HCT116 (cell line): ENCODE measurements around the gene PITRM1. TPM values are rescaled to one million over a fixed set of nuclear protein-coding genes. Genes with fewer than 3 reads are reported as not detected.
A peak's percentile ranks its signal among the peaks of the same experiment; 100 is the strongest.

ENCODE experiments used
- ATAC-seq: fragments of 200-7000 bp; cut with Tn5 transposase; 2 replicates; pipeline ENCODE4 v1.9.1; 2020; ENCODE audit warnings: mild to moderate bottlenecking, moderate library complexity
- BruUV-seq: library from RNA; stranded (reverse); fragments of 400-500 nt; replicated peaks from 2 replicates; lab custom pipeline; 2021; lab: Mats Ljungman, UMichigan
- CTCF ChIA-PET: fragments of 300-600 bp; sonication (Branson Sonifier 250); formaldehyde crosslinking; loops from one replicate; lab custom pipeline; 2021; ENCODE audit warnings: antibody characterized with exemption; lab: Charles Lee
- POLR2A ChIA-PET: fragments of 300-600, 350-600 bp; sonication (Branson Sonifier 250); formaldehyde crosslinking; loops from one replicate; lab custom pipeline; 2021; ENCODE audit warnings: antibody characterized with exemption; lab: Charles Lee
- RAD21 ChIA-PET, 2 experiments: fragments of 300-600 bp; sonication (Branson Sonifier 250); formaldehyde crosslinking; loops; one replicate each; lab custom pipeline; 2023; ENCODE audit warnings: low total read pairs in 2 of 2; ENCODE audit not compliant: uncharacterized antibody in 2 of 2, unreplicated experiment in 2 of 2, low non-redundant PET in 1 of 2; lab: Charles Lee
- DNase-seq: peaks from one replicate; pipeline ENCODE4 v3.0.0-alpha.2; 2010; ENCODE audit warnings: low read depth, low spot score
- H2AFZ ChIP-seq: fragments of 200-600 bp; shearing (Covaris generic), sonication (generic); 2 replicates; pipeline ENCODE4 v1.6.1; 2017; ENCODE audit warnings: low read depth, mixed run types, mixed read lengths, antibody characterized with exemption, low read length; ENCODE audit not compliant: poor library complexity, severe bottlenecking
- H3K27ac ChIP-seq: 2 replicates; pipeline ENCODE4 v1.5.1; 2012; ENCODE audit warnings: low read depth, low read length
- H3K27me3 ChIP-seq: fragments of 200-600 bp; sonication (generic); 2 replicates; pipeline ENCODE4 v1.6.1; 2016; ENCODE audit warnings: mixed run types, low read length, mixed read lengths; ENCODE audit not compliant: insufficient read depth
- H3K36me3 ChIP-seq, 2 experiments: fragments of 200-500 bp in 1 of 2; fragments of 200-600 bp in 1 of 2; sonication (Bioruptor generic) in 1 of 2; sonication (generic) in 1 of 2; 2 replicates each; pipeline versions ENCODE4 v1.5.1 to v1.6.1; 2014 to 2016; ENCODE audit warnings: low read length in 2 of 2, inconsistent platforms in 1 of 2, mixed read lengths in 1 of 2, mixed run types in 1 of 2; ENCODE audit not compliant: insufficient read depth in 2 of 2, control insufficient read depth in 1 of 2
- H3K4me1 ChIP-seq, 2 experiments: fragments of 200-600 bp in 1 of 2; sonication (generic) in 1 of 2; 2 replicates each; pipeline versions ENCODE4 v1.5.1 to v1.6.1; 2012 to 2017; ENCODE audit warnings: low read length in 2 of 2, inconsistent platforms in 1 of 2, mild to moderate bottlenecking in 1 of 2, mixed read lengths in 1 of 2, mixed run types in 1 of 2, moderate library complexity in 1 of 2; ENCODE audit not compliant: insufficient read depth in 2 of 2, control insufficient read depth in 1 of 2
- H3K4me2 ChIP-seq: fragments of 200-600 bp; sonication (generic); 2 replicates; pipeline ENCODE4 v1.6.1; 2017; ENCODE audit warnings: mixed run types, low read length, mixed read lengths
- H3K4me3 ChIP-seq, 2 experiments: fragments of 200-600 bp in 1 of 2; sonication (generic) in 1 of 2; replicated peaks in 1 of 2; 2 replicates each; pipeline ENCODE4 v1.5.1; 2011 to 2016; ENCODE audit warnings: low read length in 2 of 2, control low read depth in 1 of 2, low read depth in 1 of 2, mild to moderate bottlenecking in 1 of 2, mixed read lengths in 1 of 2, mixed run types in 1 of 2
- H3K79me2 ChIP-seq: fragments of 200-600 bp; sonication (generic); 2 replicates; pipeline ENCODE4 v1.6.1; 2017; ENCODE audit warnings: mild to moderate bottlenecking, mixed run types, low read length, moderate library complexity, mixed read lengths; ENCODE audit not compliant: insufficient read depth
- H3K9ac ChIP-seq: fragments of 200-600 bp; sonication (generic); 2 replicates; pipeline ENCODE4 v1.6.1; 2016; ENCODE audit warnings: low read length, mixed read lengths
- H3K9me2 ChIP-seq: fragments of 200-600 bp; sonication (generic), shearing (Covaris generic); 2 replicates; pipeline ENCODE4 v1.6.1; 2017; ENCODE audit warnings: mixed run types, mild to moderate bottlenecking, moderate library complexity; ENCODE audit not compliant: insufficient read depth
- H3K9me3 ChIP-seq, 2 experiments: fragments of 200-500 bp in 1 of 2; fragments of 200-600 bp in 1 of 2; sonication (Bioruptor generic) in 1 of 2; sonication (generic) in 1 of 2; 2 replicates each; pipeline ENCODE4 v1.6.1; 2014 to 2017; ENCODE audit warnings: low read length in 2 of 2, mixed read lengths in 2 of 2, inconsistent platforms in 1 of 2, low read depth in 1 of 2, mild to moderate bottlenecking in 1 of 2, mixed run types in 1 of 2, moderate library complexity in 1 of 2; ENCODE audit not compliant: control insufficient read depth in 1 of 2, insufficient read depth in 1 of 2
- H4K20me1 ChIP-seq: fragments of 200-600 bp; sonication (generic), shearing (Covaris generic); 2 replicates; pipeline ENCODE4 v1.6.1; 2017; ENCODE audit warnings: mixed run types, mild to moderate bottlenecking, moderate library complexity; ENCODE audit not compliant: insufficient read depth
- CBX3 ChIP-seq: IDR thresholded peaks from 2 replicates; pipeline ENCODE4 v1.6.1; 2012; ENCODE audit warnings: low read depth
- CEBPB ChIP-seq: IDR thresholded peaks from 2 replicates; pipeline ENCODE4 v1.6.1; 2012; ENCODE audit warnings: low read depth
- CTCF ChIP-seq, 3 experiments: fragments of 200-600 bp in 1 of 3; sonication (generic) in 1 of 3; IDR thresholded peaks in 2 of 3; conservative IDR thresholded peaks in 1 of 3; 2 replicates each; pipeline ENCODE4 v1.5.1; 2012 to 2017; ENCODE audit warnings: low read depth in 2 of 3, low read length in 2 of 3, antibody characterized with exemption in 1 of 3, borderline replicate concordance in 1 of 3, control low read depth in 1 of 3, mild to moderate bottlenecking in 1 of 3, mixed read lengths in 1 of 3, mixed run types in 1 of 3, moderate library complexity in 1 of 3; ENCODE audit not compliant: insufficient read depth in 1 of 3
- EGR1 ChIP-seq: IDR thresholded peaks from 2 replicates; pipeline ENCODE4 v1.6.1; 2012; ENCODE audit warnings: low read depth
- ELF1 ChIP-seq: IDR thresholded peaks from 2 replicates; pipeline ENCODE4 v1.6.1; 2012; ENCODE audit warnings: low read depth, borderline replicate concordance
- EZH2 ChIP-seq: fragments of 200-600 bp; sonication (generic); IDR thresholded peaks from 2 replicates; pipeline ENCODE4 v1.6.1; 2017; ENCODE audit warnings: antibody characterized with exemption, mixed run types
- EZH2phosphoT487 ChIP-seq: fragments of 200-600 bp; IDR thresholded peaks from 2 replicates; pipeline ENCODE4 v1.6.1; 2018; ENCODE audit warnings: antibody characterized with exemption, borderline replicate concordance
- FOSL1 ChIP-seq: IDR thresholded peaks from 2 replicates; pipeline ENCODE4 v1.6.1; 2012; ENCODE audit warnings: low read depth
- JUND ChIP-seq: IDR thresholded peaks from 2 replicates; pipeline ENCODE4 v1.6.1; 2012
- MAX ChIP-seq: IDR thresholded peaks from 2 replicates; pipeline ENCODE4 v1.6.1; 2012
- POLR2AphosphoS5 ChIP-seq: IDR thresholded peaks from 2 replicates; pipeline ENCODE4 v1.6.1; 2011; ENCODE audit warnings: mild to moderate bottlenecking, low read depth, low read length, moderate library complexity
- RAD21 ChIP-seq: IDR thresholded peaks from 2 replicates; pipeline ENCODE4 v1.6.1; 2012; ENCODE audit warnings: low read depth, mild to moderate bottlenecking
- SP1 ChIP-seq: IDR thresholded peaks from 2 replicates; pipeline ENCODE4 v1.6.1; 2012; ENCODE audit warnings: low read depth
- YY1 ChIP-seq: IDR thresholded peaks from 2 replicates; pipeline ENCODE4 v1.6.1; 2011; ENCODE audit warnings: low read length, low read depth, moderate library complexity, mild to moderate bottlenecking; ENCODE audit not compliant: insufficient replicate concordance; ENCODE audit errors: extremely low read depth
- ZBTB33 ChIP-seq: IDR thresholded peaks from 2 replicates; pipeline ENCODE4 v1.6.1; 2011; ENCODE audit warnings: mild to moderate bottlenecking, low read length, moderate library complexity; ENCODE audit not compliant: insufficient replicate concordance; ENCODE audit errors: extremely low read depth
- ZNF274 ChIP-seq: fragments of 200-500 bp; sonication (Bioruptor generic); IDR thresholded peaks from 2 replicates; pipeline ENCODE4 v1.6.1; 2014; ENCODE audit warnings: mild to moderate bottlenecking, low read depth, low read length, inconsistent platforms
- intact Hi-C: fragments of 100-400 bp; cut with micrococcal nuclease; formaldehyde crosslinking; loops from 2 replicates; pipeline ENCODE4 v1.10.0; 2022
- total RNA-seq: library from RNA; stranded (reverse); gene quantifications from one replicate; pipeline ENCODE4 v1.2.1, GENCODE V29; 2021; ENCODE audit not compliant: unreplicated experiment
- TF ChIP-seq, protein P1 (sequence below): IDR thresholded peaks from 2 replicates; pipeline ENCODE4 v1.6.1; 2012
- TF ChIP-seq, protein P2 (sequence below): IDR thresholded peaks from 2 replicates; pipeline ENCODE4 v1.6.1; 2012; ENCODE audit warnings: low read depth

PITRM1 gene
- total RNA-seq, 1 experiment from 2014 or later = 59.5 TPM

DNA sequence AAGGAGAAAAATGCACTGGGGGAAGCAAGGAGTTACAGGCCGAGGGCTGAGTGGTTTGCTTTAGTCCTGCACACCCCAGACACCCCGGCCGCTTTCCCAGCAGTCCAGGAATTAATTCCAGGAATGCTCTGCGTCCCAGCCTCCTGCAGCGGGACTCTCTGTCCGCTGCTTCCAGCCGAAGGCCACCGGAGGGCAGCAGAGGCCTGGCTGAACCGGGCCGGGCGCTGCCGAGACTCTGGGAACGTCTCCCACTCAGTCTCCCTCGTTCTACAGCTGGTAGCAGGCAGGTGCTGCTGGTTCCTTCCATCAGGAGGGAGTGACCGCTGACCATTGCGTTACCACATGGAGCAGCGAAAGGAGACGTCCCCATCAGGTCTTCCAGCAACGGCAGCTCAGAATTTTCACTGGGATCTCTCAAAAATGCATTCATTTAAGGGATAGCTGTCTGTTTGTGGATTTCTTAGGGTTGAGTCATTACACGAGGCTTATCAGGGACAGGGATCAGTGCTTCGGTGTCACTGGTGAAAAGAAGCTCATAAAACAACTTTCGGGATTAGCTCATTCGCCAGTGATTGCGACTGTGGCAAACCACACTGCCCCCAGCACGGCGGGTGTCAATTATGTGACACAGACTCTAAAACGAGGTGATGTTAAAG is 24.9 kb upstream of the PITRM1 start:
- peaks cover 7 to 14% of the 10 kb centered on the region in 2 experiments; a peak in 3 of 4 replicates for H3K4me1 ChIP-seq
- no peak overlapping the region for H3K9ac ChIP-seq
- intact Hi-C loops = loop anchor here (1.0 to 10.0 kb wide), 4 partner anchors 1317 to 1574 kb away; no protein-coding TSS in a partner anchor
- no peaks in the 10 kb centered on the region for H3K9me3 ChIP-seq
- DNase-seq = peak; percentile 74
- H3K27ac ChIP-seq = no peak overlapping the region
- no peaks in the 10 kb centered on the region for H4K20me1 ChIP-seq
- H3K36me3 ChIP-seq = no peaks in the 10 kb centered on the region
- peak overlapping the region; percentile 27 to 47 for H3K4me3 ChIP-seq
- peak overlapping the region; percentile 88 for H2AFZ ChIP-seq
- H3K27me3 ChIP-seq = peaks cover 24% of the 10 kb centered on the region; the same call in 1 of the 2 replicates
- CTCF ChIA-PET = interaction anchor here (0.7 to 1.6 kb wide), 16 partner anchors 10 to 1617 kb away, joined by 3 to 15 read pairs (median 3); partner anchors contain the start of gene PITRM1
- BruUV-seq = no TSS peak
- POLR2A ChIA-PET = interaction anchor here (1.1 to 1.4 kb wide), 4 partner anchors 12 to 1573 kb away, joined by 3 to 6 read pairs (median 4); partner anchors contain the start of gene KLF6
- H3K9me2 ChIP-seq = no peaks in the 10 kb centered on the region
- peak overlapping the region; percentile 85 for H3K4me2 ChIP-seq
- H3K79me2 ChIP-seq = no peaks in the 10 kb centered on the region
- ATAC-seq = peak; percentile 97
- RAD21 ChIA-PET = interaction anchor here (0.8 to 0.9 kb wide), 5 partner anchors 24 to 1574 kb away, joined by 3 to 7 read pairs (median 4); no protein-coding TSS in a partner anchor
- no peak for TF ChIP-seq ZNF274
- TF ChIP-seq CTCF (IDR thresholded peaks at IDR 0.05 in 2 of 3, conservative IDR thresholded peaks at IDR 0.05 in 1 of 3; ENCODE audit: borderline replicate concordance in 1 of 3, insufficient read depth in 1 of 3, low read depth in 2 of 3, low read length in 2 of 3) = peak; percentile 78 to 96 (median 87)
- no peak for TF ChIP-seq EZH2phosphoT487
- no peak for TF ChIP-seq EZH2
- TF ChIP-seq MAX = peak; percentile 87
- 0 out of 2 replicates have a peak, but pooled peaks have one; percentile 29 for TF ChIP-seq JUND
- TF ChIP-seq ELF1 = no peak
- TF ChIP-seq RAD21 = peak; percentile 99
- no peak; the same call in 1 of the 2 replicates for TF ChIP-seq FOSL1
- no peak for TF ChIP-seq POLR2AphosphoS5
- 0 out of 2 replicates have a peak, but pooled peaks have one; percentile 48 for TF ChIP-seq CEBPB
- no peak for TF ChIP-seq ZBTB33
- TF ChIP-seq EGR1 = 0 out of 2 replicates have a peak, but pooled peaks have one; percentile 10
- TF ChIP-seq YY1 = peak; percentile 25
- peak; percentile 94 for TF ChIP-seq CBX3
- TF ChIP-seq, protein P1, sequence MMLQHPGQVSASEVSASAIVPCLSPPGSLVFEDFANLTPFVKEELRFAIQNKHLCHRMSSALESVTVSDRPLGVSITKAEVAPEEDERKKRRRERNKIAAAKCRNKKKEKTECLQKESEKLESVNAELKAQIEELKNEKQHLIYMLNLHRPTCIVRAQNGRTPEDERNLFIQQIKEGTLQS = no peak
- TF ChIP-seq, protein P2, sequence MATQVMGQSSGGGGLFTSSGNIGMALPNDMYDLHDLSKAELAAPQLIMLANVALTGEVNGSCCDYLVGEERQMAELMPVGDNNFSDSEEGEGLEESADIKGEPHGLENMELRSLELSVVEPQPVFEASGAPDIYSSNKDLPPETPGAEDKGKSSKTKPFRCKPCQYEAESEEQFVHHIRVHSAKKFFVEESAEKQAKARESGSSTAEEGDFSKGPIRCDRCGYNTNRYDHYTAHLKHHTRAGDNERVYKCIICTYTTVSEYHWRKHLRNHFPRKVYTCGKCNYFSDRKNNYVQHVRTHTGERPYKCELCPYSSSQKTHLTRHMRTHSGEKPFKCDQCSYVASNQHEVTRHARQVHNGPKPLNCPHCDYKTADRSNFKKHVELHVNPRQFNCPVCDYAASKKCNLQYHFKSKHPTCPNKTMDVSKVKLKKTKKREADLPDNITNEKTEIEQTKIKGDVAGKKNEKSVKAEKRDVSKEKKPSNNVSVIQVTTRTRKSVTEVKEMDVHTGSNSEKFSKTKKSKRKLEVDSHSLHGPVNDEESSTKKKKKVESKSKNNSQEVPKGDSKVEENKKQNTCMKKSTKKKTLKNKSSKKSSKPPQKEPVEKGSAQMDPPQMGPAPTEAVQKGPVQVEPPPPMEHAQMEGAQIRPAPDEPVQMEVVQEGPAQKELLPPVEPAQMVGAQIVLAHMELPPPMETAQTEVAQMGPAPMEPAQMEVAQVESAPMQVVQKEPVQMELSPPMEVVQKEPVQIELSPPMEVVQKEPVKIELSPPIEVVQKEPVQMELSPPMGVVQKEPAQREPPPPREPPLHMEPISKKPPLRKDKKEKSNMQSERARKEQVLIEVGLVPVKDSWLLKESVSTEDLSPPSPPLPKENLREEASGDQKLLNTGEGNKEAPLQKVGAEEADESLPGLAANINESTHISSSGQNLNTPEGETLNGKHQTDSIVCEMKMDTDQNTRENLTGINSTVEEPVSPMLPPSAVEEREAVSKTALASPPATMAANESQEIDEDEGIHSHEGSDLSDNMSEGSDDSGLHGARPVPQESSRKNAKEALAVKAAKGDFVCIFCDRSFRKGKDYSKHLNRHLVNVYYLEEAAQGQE = no peak
- TF ChIP-seq SP1 = no peak
